HepG2 (cell line): ENCODE results near the gene IPO13. TPM values are rescaled to one million over a fixed set of nuclear protein-coding genes. Genes with fewer than 3 reads are reported as not detected.

ENCODE experiments used
- ATF5 ChIP-seq: sonication (generic); formaldehyde crosslinking; IDR thresholded peaks from 2 replicates; pipeline ENCODE4 v1.4.0; 2020; ENCODE audit warnings: mild to moderate bottlenecking, low read depth, missing genetic modification reagents
- CTCF ChIP-seq: sonication (generic); formaldehyde crosslinking; IDR thresholded peaks from 2 replicates; pipeline ENCODE4 v1.5.0; 2020; ENCODE audit warnings: mild to moderate bottlenecking, missing genetic modification reagents, moderate library complexity
- DPF2 ChIP-seq: sonication (generic); formaldehyde crosslinking; IDR thresholded peaks from 2 replicates; pipeline ENCODE4 v1.4.0; 2020; ENCODE audit warnings: mild to moderate bottlenecking, low read depth, missing genetic modification reagents, borderline replicate concordance
- E2F2 ChIP-seq: sonication (generic); formaldehyde crosslinking; IDR thresholded peaks from 2 replicates; pipeline ENCODE4 v1.4.0; 2020; ENCODE audit warnings: missing genetic modification reagents, borderline replicate concordance
- HNF4A ChIP-seq: sonication (generic); formaldehyde crosslinking; IDR thresholded peaks from 2 replicates; pipeline ENCODE4 v1.4.0; 2020; ENCODE audit warnings: missing genetic modification reagents
- KDM2A ChIP-seq: sonication (generic); formaldehyde crosslinking; IDR thresholded peaks from 2 replicates; pipeline ENCODE4 v1.4.0; 2020; ENCODE audit warnings: low read depth, missing genetic modification reagents, borderline replicate concordance
- MIXL1 ChIP-seq: IDR thresholded peaks from 2 replicates; pipeline ENCODE4 v1.6.1; 2016
- POLR2A ChIP-seq, 2 experiments: IDR thresholded peaks; 2 replicates each; pipeline ENCODE4 v1.6.1; 2011; ENCODE audit warnings: low read depth in 2 of 2, low read length in 2 of 2, mild to moderate bottlenecking in 1 of 2, moderate library complexity in 1 of 2; ENCODE audit not compliant: insufficient read depth in 1 of 2
- SOX5 ChIP-seq: IDR thresholded peaks from 2 replicates; pipeline ENCODE4 v1.6.1; 2016; ENCODE audit warnings: borderline replicate concordance
- SRSF9 ChIP-seq: fragments of 200-400 bp; formaldehyde crosslinking; IDR thresholded peaks from 2 replicates; pipeline ENCODE4 v1.6.1; 2018; ENCODE audit warnings: borderline replicate concordance, mild to moderate bottlenecking, low read depth, low read length; ENCODE audit not compliant: insufficient read depth, poor library complexity, severe bottlenecking
- TFE3 ChIP-seq: IDR thresholded peaks from 2 replicates; pipeline ENCODE4 v1.6.1; 2016
- ZNF124 ChIP-seq: sonication (generic); formaldehyde crosslinking; IDR thresholded peaks from 2 replicates; pipeline ENCODE4 v1.4.0; 2020; ENCODE audit warnings: missing genetic modification reagents
- ZNF18 ChIP-seq: sonication (generic); formaldehyde crosslinking; IDR thresholded peaks from 2 replicates; pipeline ENCODE4 v1.8.0; 2022; ENCODE audit warnings: mild to moderate bottlenecking, missing genetic modification reagents; ENCODE audit not compliant: insufficient replicate concordance
- ZNF280B ChIP-seq: sonication (generic); formaldehyde crosslinking; IDR thresholded peaks from 2 replicates; pipeline ENCODE4 v1.5.0; 2020; ENCODE audit warnings: missing genetic modification reagents, mild to moderate bottlenecking, borderline replicate concordance
- ZNF326 ChIP-seq: sonication (generic); formaldehyde crosslinking; IDR thresholded peaks from 2 replicates; pipeline ENCODE4 v1.4.0; 2020; ENCODE audit warnings: missing genetic modification reagents, borderline replicate concordance
- ZNF414 ChIP-seq: sonication (generic); formaldehyde crosslinking; IDR thresholded peaks from 2 replicates; pipeline ENCODE4 v1.5.0; 2020; ENCODE audit warnings: missing genetic modification reagents
- ZSCAN31 ChIP-seq: sonication (generic); formaldehyde crosslinking; IDR thresholded peaks from 2 replicates; pipeline ENCODE4 v1.5.0; 2020; ENCODE audit warnings: low read depth, mild to moderate bottlenecking, missing genetic modification reagents
- polyA plus RNA-seq, 8 experiments: library from polyadenylated mRNA; depleted of rRNA in 3 of 8; stranded (reverse) in 7 of 8; unstranded in 1 of 8; fragments of >200 nt; fragmentation: Illumina TruSeq in 4 of 8; extraction: Trizol in 4 of 8; gene quantifications; 2 replicates each; pipeline versions ENCODE4 v1.2.1 to v1.2.3, GENCODE V29; 2011 to 2016; ENCODE audit warnings: low read depth in 4 of 8, missing spikeins in 1 of 8, mixed read lengths in 1 of 8; ENCODE audit not compliant: insufficient read depth in 1 of 8
- total RNA-seq, 5 experiments: library from RNA; depleted of rRNA; stranded (reverse); fragments of >200 nt; fragmentation: Illumina TruSeq; extraction: Trizol; gene quantifications; 2 replicates each; pipeline ENCODE4 v1.2.3, GENCODE V29; 2016; ENCODE audit warnings: low read depth in 1 of 5

IPO13 gene
- total and polyA plus RNA-seq, 2 of the 13 experiments (the other 11 are each of a cell fraction or from before 2014, with no cell fraction given) = 12.9 to 15.6 TPM

- TF ChIP-seq HNF4A (CRISPR knock-in tag) (0 out of 2 replicates have a peak, but pooled peaks have one; percentile 13), ZNF414 (CRISPR knock-in tag) (peak; percentile 53), ZNF124 (CRISPR knock-in tag) (peak; percentile 76; the same call in 1 of the 2 replicates), ZSCAN31 (CRISPR knock-in tag) (peak; percentile 94), DPF2 (CRISPR knock-in tag) (0 out of 2 replicates have a peak, but pooled peaks have one; percentile 45), SRSF9 (no peak), MIXL1 (CRISPR knock-in tag) (peak; percentile 48; the same call in 1 of the 2 replicates), ATF5 (CRISPR knock-in tag) (no peak), POLR2A (IDR thresholded peaks at IDR 0.05; ENCODE audit: insufficient read depth in 1 of 2, low read depth in 2 of 2, low read length in 2 of 2) (peak; percentile 76 to 87), ZNF280B (CRISPR knock-in tag) (peak; percentile 72; the same call in 1 of the 2 replicates), SOX5 (CRISPR knock-in tag) (peak; percentile 50; the same call in 1 of the 2 replicates), TFE3 (CRISPR knock-in tag) (peak; percentile 93), ZNF326 (CRISPR knock-in tag) (no peak), CTCF (CRISPR knock-in tag) (peak; percentile 99), KDM2A (CRISPR knock-in tag) (peak; percentile 95), ZNF18 (peak; percentile 78), E2F2 (CRISPR knock-in tag) (no peak)
Observed at GRCh38 chr1:43946236-43947060, at the start of gene IPO13 (continued).
